Ishikawa (cell line): ENCODE data around the gene TRAFD1.

Experiments
- CEBPB ChIP-seq: IDR thresholded peaks from 2 replicates; pipeline ENCODE4 v1.6.1; 2012
- CREB1 ChIP-seq: IDR thresholded peaks from 2 replicates; pipeline ENCODE4 v1.6.1; 2012; ENCODE audit warnings: low read depth
- EGR1 ChIP-seq: IDR thresholded peaks from 2 replicates; pipeline ENCODE4 v1.6.1; 2012
- EP300 ChIP-seq: IDR thresholded peaks from 2 replicates; pipeline ENCODE4 v1.6.1; 2012; ENCODE audit warnings: borderline replicate concordance
- FOXM1 ChIP-seq: IDR thresholded peaks from 2 replicates; pipeline ENCODE4 v1.6.1; 2012; ENCODE audit warnings: low read depth, borderline replicate concordance
- NFIC ChIP-seq: IDR thresholded peaks from 2 replicates; pipeline ENCODE4 v1.6.1; 2012
- RAD21 ChIP-seq: IDR thresholded peaks from 2 replicates; pipeline ENCODE4 v1.6.1; 2012; ENCODE audit warnings: low read depth
- TAF1 ChIP-seq: IDR thresholded peaks from 2 replicates; pipeline ENCODE4 v1.6.1; 2012; ENCODE audit warnings: low read depth, mild to moderate bottlenecking
- TCF12 ChIP-seq: IDR thresholded peaks from 2 replicates; pipeline ENCODE4 v1.6.1; 2012; ENCODE audit warnings: low read depth
- TEAD4 ChIP-seq: IDR thresholded peaks from 2 replicates; pipeline ENCODE4 v1.6.1; 2012
- YY1 ChIP-seq: IDR thresholded peaks from 2 replicates; pipeline ENCODE4 v1.6.1; 2012; ENCODE audit warnings: low read depth
- ZBTB7A ChIP-seq: IDR thresholded peaks from 2 replicates; pipeline ENCODE4 v1.6.1; 2012; ENCODE audit warnings: low read depth
- TF ChIP-seq, protein P1 (sequence below): IDR thresholded peaks from 2 replicates; pipeline ENCODE4 v1.6.1; 2012
- TF ChIP-seq, protein P2 (sequence below): IDR thresholded peaks from 2 replicates; pipeline ENCODE4 v1.6.1; 2012
- TF ChIP-seq, protein P3 (sequence below): IDR thresholded peaks from 2 replicates; pipeline ENCODE4 v1.6.1; 2012; ENCODE audit warnings: low read depth, mild to moderate bottlenecking

TRAFD1 gene

DNA sequence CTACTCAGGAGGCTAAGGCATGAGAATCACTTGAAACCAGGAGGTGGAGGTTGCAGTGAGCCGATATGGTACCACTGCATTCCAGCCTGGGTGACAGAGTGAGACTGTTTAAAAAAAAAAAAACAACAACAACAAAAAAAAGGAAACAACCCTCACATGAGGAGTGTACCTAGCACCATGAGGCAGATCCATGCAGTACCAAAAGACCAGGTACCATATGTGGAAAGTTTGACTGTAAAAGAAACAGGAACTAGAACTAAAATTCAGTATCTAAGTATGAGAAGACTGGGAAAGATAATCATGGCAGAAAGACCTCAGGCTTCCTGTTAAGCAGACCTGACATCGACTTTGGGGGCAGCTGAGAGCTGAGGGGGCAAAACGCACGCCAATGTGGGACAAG, 55.1 kb downstream of the TRAFD1 start:
- TF ChIP-seq, protein P1, sequence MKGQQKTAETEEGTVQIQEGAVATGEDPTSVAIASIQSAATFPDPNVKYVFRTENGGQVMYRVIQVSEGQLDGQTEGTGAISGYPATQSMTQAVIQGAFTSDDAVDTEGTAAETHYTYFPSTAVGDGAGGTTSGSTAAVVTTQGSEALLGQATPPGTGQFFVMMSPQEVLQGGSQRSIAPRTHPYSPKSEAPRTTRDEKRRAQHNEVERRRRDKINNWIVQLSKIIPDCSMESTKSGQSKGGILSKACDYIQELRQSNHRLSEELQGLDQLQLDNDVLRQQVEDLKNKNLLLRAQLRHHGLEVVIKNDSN, result no peak
- no peak for TF ChIP-seq CEBPB
- TF ChIP-seq EP300, result no peak
- TF ChIP-seq ZBTB7A, result no peak
- TF ChIP-seq TCF12, result no peak
- no peak for TF ChIP-seq CREB1
- no peak for TF ChIP-seq TAF1
- no peak for TF ChIP-seq RAD21
- TF ChIP-seq FOXM1, result no peak
- TF ChIP-seq YY1, result no peak
- TF ChIP-seq TEAD4, result no peak
- TF ChIP-seq, protein P2, sequence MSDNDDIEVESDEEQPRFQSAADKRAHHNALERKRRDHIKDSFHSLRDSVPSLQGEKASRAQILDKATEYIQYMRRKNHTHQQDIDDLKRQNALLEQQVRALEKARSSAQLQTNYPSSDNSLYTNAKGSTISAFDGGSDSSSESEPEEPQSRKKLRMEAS, result no peak
- no peak for TF ChIP-seq EGR1

DNA sequence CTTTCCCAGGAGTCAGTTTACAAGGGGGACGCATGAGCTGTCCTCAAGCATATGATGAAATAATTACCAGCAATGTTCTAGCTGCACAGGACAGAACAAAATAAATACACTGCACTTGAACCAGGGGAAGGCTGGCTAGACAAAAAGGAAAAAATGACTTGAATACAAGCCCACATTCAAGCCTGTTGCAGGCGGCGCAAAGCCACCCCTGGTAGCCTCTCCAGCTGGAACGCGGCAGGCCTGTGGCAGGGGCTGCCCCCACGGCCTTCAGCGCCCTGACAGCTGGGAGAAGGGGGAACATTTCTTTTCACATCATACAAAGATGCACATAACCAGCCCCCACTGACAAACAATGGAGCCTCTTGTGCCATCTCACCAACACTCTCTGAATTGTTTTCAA, 57.1 kb downstream of the TRAFD1 start:
- no peak for TF ChIP-seq TCF12
- TF ChIP-seq ZBTB7A, result no peak
- no peak for TF ChIP-seq EP300
- no peak for TF ChIP-seq RAD21
- TF ChIP-seq, protein P3, sequence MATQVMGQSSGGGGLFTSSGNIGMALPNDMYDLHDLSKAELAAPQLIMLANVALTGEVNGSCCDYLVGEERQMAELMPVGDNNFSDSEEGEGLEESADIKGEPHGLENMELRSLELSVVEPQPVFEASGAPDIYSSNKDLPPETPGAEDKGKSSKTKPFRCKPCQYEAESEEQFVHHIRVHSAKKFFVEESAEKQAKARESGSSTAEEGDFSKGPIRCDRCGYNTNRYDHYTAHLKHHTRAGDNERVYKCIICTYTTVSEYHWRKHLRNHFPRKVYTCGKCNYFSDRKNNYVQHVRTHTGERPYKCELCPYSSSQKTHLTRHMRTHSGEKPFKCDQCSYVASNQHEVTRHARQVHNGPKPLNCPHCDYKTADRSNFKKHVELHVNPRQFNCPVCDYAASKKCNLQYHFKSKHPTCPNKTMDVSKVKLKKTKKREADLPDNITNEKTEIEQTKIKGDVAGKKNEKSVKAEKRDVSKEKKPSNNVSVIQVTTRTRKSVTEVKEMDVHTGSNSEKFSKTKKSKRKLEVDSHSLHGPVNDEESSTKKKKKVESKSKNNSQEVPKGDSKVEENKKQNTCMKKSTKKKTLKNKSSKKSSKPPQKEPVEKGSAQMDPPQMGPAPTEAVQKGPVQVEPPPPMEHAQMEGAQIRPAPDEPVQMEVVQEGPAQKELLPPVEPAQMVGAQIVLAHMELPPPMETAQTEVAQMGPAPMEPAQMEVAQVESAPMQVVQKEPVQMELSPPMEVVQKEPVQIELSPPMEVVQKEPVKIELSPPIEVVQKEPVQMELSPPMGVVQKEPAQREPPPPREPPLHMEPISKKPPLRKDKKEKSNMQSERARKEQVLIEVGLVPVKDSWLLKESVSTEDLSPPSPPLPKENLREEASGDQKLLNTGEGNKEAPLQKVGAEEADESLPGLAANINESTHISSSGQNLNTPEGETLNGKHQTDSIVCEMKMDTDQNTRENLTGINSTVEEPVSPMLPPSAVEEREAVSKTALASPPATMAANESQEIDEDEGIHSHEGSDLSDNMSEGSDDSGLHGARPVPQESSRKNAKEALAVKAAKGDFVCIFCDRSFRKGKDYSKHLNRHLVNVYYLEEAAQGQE, result no peak
- no peak for TF ChIP-seq TAF1
- TF ChIP-seq, protein P2, result no peak
- TF ChIP-seq NFIC, result no peak
- TF ChIP-seq YY1, result no peak
- TF ChIP-seq CEBPB, result no peak

DNA sequence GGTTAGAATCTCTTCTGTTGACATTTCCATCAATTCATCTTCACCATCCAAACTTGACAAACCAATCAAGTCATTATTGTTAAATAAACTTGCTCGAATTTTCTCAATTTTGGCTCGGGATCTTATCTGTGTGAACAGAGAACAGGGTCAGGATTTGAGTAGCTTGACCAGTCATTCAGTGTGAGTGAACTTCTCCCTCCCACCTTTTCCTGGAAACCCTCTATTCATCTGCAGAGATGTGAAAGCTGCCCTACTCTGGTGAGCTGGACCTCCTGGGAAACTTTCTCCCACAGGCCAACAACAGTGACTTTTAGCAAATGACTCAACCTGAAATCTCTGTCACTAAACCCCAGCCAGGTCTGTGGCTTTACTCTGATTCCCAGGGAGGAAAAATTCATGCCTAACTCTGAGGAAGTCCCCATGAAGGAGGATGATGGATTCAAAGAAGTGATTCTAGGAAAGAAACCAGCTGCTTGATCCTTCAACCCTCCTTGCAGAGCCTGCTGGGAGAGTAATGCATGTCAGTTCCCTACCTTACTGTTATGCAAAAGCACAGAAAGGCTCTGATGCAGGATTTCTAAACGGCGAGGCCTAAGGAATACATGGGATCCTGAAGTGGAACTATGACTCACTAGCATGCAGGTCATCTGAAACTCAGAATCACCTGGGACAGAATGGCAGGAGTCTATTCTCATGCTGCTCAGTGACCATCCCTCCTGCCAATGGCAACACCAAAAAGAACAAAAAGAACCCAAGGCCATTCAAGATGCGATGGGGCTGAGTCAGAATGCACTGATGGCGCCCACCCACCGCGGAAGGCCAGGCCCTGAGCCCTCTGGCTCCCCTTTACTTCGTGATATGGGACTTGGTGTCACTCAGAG, 58.0 kb downstream of the TRAFD1 start:
- TF ChIP-seq NFIC, result no peak
- no peak for TF ChIP-seq TCF12
- no peak for TF ChIP-seq CREB1
- TF ChIP-seq TAF1, result no peak
- TF ChIP-seq ZBTB7A, result no peak
- TF ChIP-seq EP300, result no peak
- TF ChIP-seq RAD21, result no peak
- TF ChIP-seq FOXM1, result no peak
- TF ChIP-seq CEBPB, result no peak

DNA sequence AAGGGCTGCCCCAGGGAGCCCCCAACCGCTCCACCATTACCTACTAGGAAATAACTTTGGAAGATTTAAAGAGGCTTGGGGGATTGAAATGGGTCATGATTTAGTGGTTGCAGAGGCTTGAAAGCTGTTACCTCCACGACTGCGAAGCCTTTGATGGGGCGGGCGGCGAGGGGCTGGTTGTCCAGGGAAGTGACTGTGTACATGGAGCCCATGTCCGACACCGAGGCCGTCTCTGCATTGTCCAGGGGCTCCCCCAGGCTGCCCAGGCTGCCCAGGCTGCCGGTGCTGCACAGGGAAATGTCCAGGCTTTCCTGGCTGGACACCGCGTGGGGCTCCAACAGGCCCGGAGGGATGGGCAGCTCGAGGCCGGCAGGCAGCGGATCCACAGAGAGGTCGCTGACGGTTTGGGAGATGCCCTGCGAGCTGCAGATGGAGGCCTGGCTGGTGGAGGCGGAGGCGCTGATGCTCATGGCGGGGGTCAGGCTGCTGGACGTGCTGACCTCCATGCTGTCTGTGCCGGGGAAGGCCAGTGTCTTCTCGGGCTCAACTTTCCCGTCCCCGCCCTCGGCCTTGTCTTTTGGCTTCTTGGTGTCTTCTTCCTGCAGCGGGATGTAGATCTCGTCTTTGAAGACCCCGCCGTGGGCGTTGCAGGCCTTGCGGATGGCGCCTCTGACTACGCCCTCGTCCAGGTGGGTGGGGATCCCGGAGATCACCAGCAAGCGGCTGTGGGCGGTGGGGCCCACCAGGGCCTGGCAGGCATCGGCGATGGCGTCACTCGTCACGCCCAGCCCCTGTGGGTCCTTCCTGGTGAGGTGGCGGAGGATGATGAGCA, 58.9 kb downstream of the TRAFD1 start:
- TF ChIP-seq CEBPB (no peak), ZBTB7A (no peak), RAD21 (no peak)
- TF ChIP-seq, protein P3, result no peak

DNA sequence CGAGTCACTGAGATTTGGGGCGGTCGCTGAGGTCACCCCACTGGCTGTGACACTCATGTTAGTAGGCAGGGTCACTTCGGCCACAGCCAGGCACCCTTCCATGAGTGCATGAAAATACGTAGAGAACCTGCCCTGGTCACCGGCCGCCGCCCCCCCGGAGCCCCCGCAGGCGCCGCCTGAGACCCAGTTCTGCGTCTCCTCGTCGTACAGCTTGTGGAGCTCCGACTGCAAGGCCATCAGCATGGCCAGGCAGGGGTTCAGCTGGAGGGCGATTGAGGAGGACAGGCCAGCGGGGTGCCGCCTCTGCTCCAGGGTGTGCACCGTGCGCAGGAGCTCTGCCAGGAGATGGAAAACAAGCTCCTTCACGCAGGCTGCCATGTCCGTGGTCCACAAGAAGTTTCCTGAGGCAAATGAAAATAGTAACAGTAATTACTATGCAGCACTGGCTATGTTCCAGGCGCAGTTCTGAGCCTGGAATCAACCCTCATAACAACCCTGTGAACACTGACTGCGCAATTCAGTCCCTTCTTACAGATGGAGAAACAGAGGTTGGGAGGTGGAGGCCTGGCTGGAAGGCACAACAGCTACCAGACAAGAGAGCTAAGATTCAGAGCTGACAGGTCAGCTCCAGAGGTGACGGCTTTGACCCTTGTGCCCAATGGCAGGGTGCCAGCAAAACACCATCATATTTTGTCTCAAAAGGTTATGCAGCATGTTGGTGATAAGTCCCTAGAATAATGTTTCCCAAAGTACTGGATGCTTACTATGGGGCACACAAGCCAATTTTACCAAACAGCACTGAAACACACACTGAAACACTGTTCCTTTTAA, 59.9 kb downstream of the TRAFD1 start:
- TF ChIP-seq, protein P1, result no peak
- no peak for TF ChIP-seq ZBTB7A
- no peak for TF ChIP-seq CREB1
- TF ChIP-seq, protein P3, result no peak
- TF ChIP-seq EGR1, result no peak
- TF ChIP-seq, protein P2, result no peak
- TF ChIP-seq TEAD4, result no peak
- TF ChIP-seq FOXM1, result no peak
- TF ChIP-seq EP300, result no peak
